ENCODE data around the gene OR8B2. TPM values are rescaled to one million over a fixed set of nuclear protein-coding genes. Genes with fewer than 3 reads are reported as not detected.

OR8B2 gene
- total RNA-seq = not detected in 2 replicates

GRCh38 chr11:124384399-124384798, at the start of gene OR8B2:
Gene OR8B2, minus strand, starts transcription at chr11:124384499. Its CDS starts 1,156 bp downstream, at chr11:124383343.

GRCh38 chr11:124424384-124424921, 40.2 kb upstream of the OR8B2 start, which contains the start of gene OR8B4:
Gene OR8B4, minus strand, starts transcription at chr11:124424871. Its CDS starts 0 bp downstream, at chr11:124424871.

GRCh38 chr11:124398924-124399323, 14.6 kb upstream of the OR8B2 start, which contains the start of gene OR8B3:
Gene OR8B3, minus strand, starts transcription at chr11:124399024. Its CDS starts 1,673 bp downstream, at chr11:124397351.

Other genes with a start within 250 kb of the OR8B2 start
- under 0.01 TPM in 2 replicates for gene OR10D3, start 201.2 kb downstream of the OR8B2 start, total RNA-seq
- gene OR8G1, start 143.4 kb downstream of the OR8B2 start, total RNA-seq = not detected in 2 replicates
- not detected in 2 replicates for gene OR8G5, start 128.1 kb downstream of the OR8B2 start, total RNA-seq
- gene OR8D1, start 70.5 kb downstream of the OR8B2 start, total RNA-seq = not detected in 2 replicates
- gene OR8D2, start 64.3 kb downstream of the OR8B2 start, total RNA-seq = not detected in 2 replicates
- not detected in 2 replicates for gene OR8B3, start 14.5 kb upstream of the OR8B2 start, total RNA-seq
- gene OR8B4, start 40.4 kb upstream of the OR8B2 start, total RNA-seq = not detected in 2 replicates
- not detected in 2 replicates for gene OR8B8, start 61.2 kb upstream of the OR8B2 start, total RNA-seq
- gene OR8B12, start 159.2 kb upstream of the OR8B2 start, total RNA-seq = not detected in 2 replicates
- gene OR8A1, start 185.5 kb upstream of the OR8B2 start, total RNA-seq = under 0.01 TPM in 2 replicates
- not detected in 2 replicates for gene PANX3, start 226.9 kb upstream of the OR8B2 start, total RNA-seq
- gene TBRG1, start 238.4 kb upstream of the OR8B2 start, total RNA-seq = 26.6 and 37.9 TPM in 2 replicates